ENCODE results near the gene SLC7A6OS. TPM values are rescaled to one million over a fixed set of nuclear protein-coding genes. Genes with fewer than 3 reads are reported as not detected.

Gene SLC7A6OS
- total RNA-seq (2021) (14.2 and 17.2 TPM in 2 replicates), Bru-seq, nascent RNA (percentile 72 among the genes with signal in this experiment), BruChase-seq, experiment 1, labeled RNA remaining after a 2-hour chase (percentile 75 among the genes with signal in this experiment), BruChase-seq, experiment 2, labeled RNA remaining after a 6-hour chase (percentile 71 among the genes with signal in this experiment)
- long read RNA-seq, full-length matches to known transcripts, result 8 of 30 reads
- long read RNA-seq, partial matches to known transcripts, result 4 of 30 reads
- long read RNA-seq, other reads (novel, unspliced or antisense), result 18 of 30 reads

GRCh38 chr16:68310774-68311511 lies at the start of gene SLC7A6OS, which contains the start of gene PRMT7:
TSS of gene SLC7A6OS (minus strand) at chr16:68310946. CDS start at chr16:68310926, 20 bp downstream.
TSS of gene PRMT7 (plus strand) at chr16:68311019. CDS start at chr16:68315980, 4,961 bp downstream.
- peak within 1 kb of the TSS; percentile 89 for H3K4me3 ChIP-seq
- no peaks in the 10 kb centered on the region for H3K9me3 ChIP-seq (ENCODE audit: insufficient read depth, low read depth)
- peak within 1 kb of the TSS; percentile 58 for H3K27ac ChIP-seq
- peak within 1 kb of the TSS; percentile 89 for H2AFZ ChIP-seq
- H3F3A ChIP-seq (ENCODE audit: insufficient read depth, low read depth), result peaks cover 7% of the 10 kb centered on the region; the same call in 1 of the 2 replicates
- no peaks in the 10 kb centered on the region for H3K27me3 ChIP-seq (ENCODE audit: insufficient read depth, low read depth)
- CTCF ChIA-PET, result interaction anchor here (1.2 kb wide), 1 partner anchor 47 kb away, joined by 6 read pairs; the partner anchor contains the start of gene SLC7A6
- TF ChIP-seq CTCF (conservative IDR thresholded peaks at IDR 0.05), result peak; percentile 28; the same call in 1 of the 2 replicates
- TF ChIP-seq EZH2 (IDR thresholded peaks at IDR 0.05; ENCODE audit: low read depth), result no peak
- H4K20me1 ChIP-seq (ENCODE audit: insufficient read depth), result peaks cover 8% of the 10 kb centered on the region; the same call in 1 of the 2 replicates
- H3K4me2 ChIP-seq, result peak within 1 kb of the TSS; percentile 99
- POLR2A ChIA-PET (ENCODE audit: unreplicated experiment), result interaction anchor here (0.6 to 0.7 kb wide), 2 partner anchors 12 to 337 kb away, joined by 6 to 8 read pairs; no protein-coding TSS in a partner anchor
- H3K9me2 ChIP-seq (ENCODE audit: insufficient read depth), result no peaks in the 10 kb centered on the region
- H3K4me1 ChIP-seq (replicated peaks; ENCODE audit: insufficient read depth), result peaks cover 11% of the 10 kb centered on the region
- BruUV-seq (replicated peaks), result TSS peak; percentile 31
- 0 out of 2 replicates have a peak, but pooled peaks cover 6% of the 10 kb centered on the region for H3K36me3 ChIP-seq (ENCODE audit: low read depth)
- peaks cover 66% of the 10 kb centered on the region for H3K79me2 ChIP-seq (ENCODE audit: low read depth)
- intact Hi-C loops (cut with micrococcal nuclease; ENCODE audit: unreplicated experiment), result loop anchor here (1.0 kb wide), 1 partner anchor 46 kb away; no protein-coding TSS in a partner anchor
- peak; percentile 85 to 87 for DNase-seq

- CTCF ChIA-PET, result no interaction called here
- H3K36me3 ChIP-seq (ENCODE audit: low read depth), result no peaks in the 10 kb centered on the region
- no peaks in the 10 kb centered on the region for H4K20me1 ChIP-seq (ENCODE audit: insufficient read depth)
- intact Hi-C loops (cut with micrococcal nuclease; ENCODE audit: unreplicated experiment), result no loop called here
- H2AFZ ChIP-seq, result no peak overlapping the region
- no peak overlapping the region for H3K4me3 ChIP-seq
- no peaks in the 10 kb centered on the region for H3K9me2 ChIP-seq (ENCODE audit: insufficient read depth)
- H3K9me3 ChIP-seq (ENCODE audit: insufficient read depth, low read depth), result no peaks in the 10 kb centered on the region
- no TSS peak for BruUV-seq (replicated peaks)
- no peak overlapping the region for H3K27ac ChIP-seq
- no peak for DNase-seq
- TF ChIP-seq CTCF (conservative IDR thresholded peaks at IDR 0.05), result no peak
- TF ChIP-seq EZH2 (IDR thresholded peaks at IDR 0.05; ENCODE audit: low read depth), result no peak
- POLR2A ChIA-PET (ENCODE audit: unreplicated experiment), result no interaction called here
- no peaks in the 10 kb centered on the region for H3K79me2 ChIP-seq (ENCODE audit: low read depth)
- no peaks in the 10 kb centered on the region for H3K27me3 ChIP-seq (ENCODE audit: insufficient read depth, low read depth)
- H3F3A ChIP-seq (ENCODE audit: insufficient read depth, low read depth), result no peaks in the 10 kb centered on the region
- H3K4me2 ChIP-seq, result no peak overlapping the region
- no peaks in the 10 kb centered on the region for H3K4me1 ChIP-seq (replicated peaks; ENCODE audit: insufficient read depth)
Measured at GRCh38 chr16:68359398-68360191, 48.8 kb upstream of the SLC7A6OS start.

DNA sequence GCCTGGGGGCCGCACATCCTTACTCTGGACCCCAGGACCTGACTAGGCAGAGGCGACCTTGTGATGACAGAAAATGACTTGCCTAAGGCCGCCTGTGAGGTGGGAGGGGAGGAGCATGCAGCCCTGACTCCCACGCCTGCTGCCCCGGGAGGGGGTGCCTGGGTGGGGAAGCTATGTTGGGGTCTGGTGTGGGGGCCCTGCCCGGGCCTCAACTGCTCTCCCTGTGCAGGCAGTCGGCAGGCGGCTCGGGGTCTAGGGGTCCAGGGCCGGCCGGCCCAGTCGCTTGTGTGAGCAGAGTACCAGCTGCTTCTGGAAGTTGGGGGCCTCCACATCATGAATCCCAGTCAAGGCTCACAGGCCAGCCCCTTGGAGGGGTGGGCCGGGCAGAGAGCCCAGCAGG lies 48.2 kb upstream of the SLC7A6OS start:
- no peaks in the 10 kb centered on the region for H4K20me1 ChIP-seq (ENCODE audit: insufficient read depth)
- ChIA-PET POLR2A (ENCODE audit: unreplicated experiment) (no interaction called here), CTCF (no interaction called here)
- H3K79me2 ChIP-seq (ENCODE audit: low read depth), result no peaks in the 10 kb centered on the region
- H3K27ac ChIP-seq, result no peak overlapping the region
- H3K9me2 ChIP-seq (ENCODE audit: insufficient read depth), result no peaks in the 10 kb centered on the region
- H3K4me2 ChIP-seq, result no peak overlapping the region
- intact Hi-C loops (cut with micrococcal nuclease; ENCODE audit: unreplicated experiment), result no loop called here
- no peaks in the 10 kb centered on the region for H3K36me3 ChIP-seq (ENCODE audit: low read depth)
- H3K9me3 ChIP-seq (ENCODE audit: insufficient read depth, low read depth), result no peaks in the 10 kb centered on the region
- TF ChIP-seq EZH2 (IDR thresholded peaks at IDR 0.05; ENCODE audit: low read depth) (no peak), CTCF (conservative IDR thresholded peaks at IDR 0.05) (no peak)
- no peak for DNase-seq
- no peaks in the 10 kb centered on the region for H3K4me1 ChIP-seq (replicated peaks; ENCODE audit: insufficient read depth)
- no TSS peak for BruUV-seq (replicated peaks)
- no peaks in the 10 kb centered on the region for H3K27me3 ChIP-seq (ENCODE audit: insufficient read depth, low read depth)
- no peak overlapping the region for H2AFZ ChIP-seq
- H3K4me3 ChIP-seq, result no peak overlapping the region
- H3F3A ChIP-seq (ENCODE audit: insufficient read depth, low read depth), result no peaks in the 10 kb centered on the region
